PFSK-1 (cell line): ENCODE results near the gene CNGA4.

Experiments used
- FOXP2 ChIP-seq: optimal IDR thresholded peaks from 2 replicates; pipeline ENCODE3; 2011; ENCODE audit warnings: borderline replicate concordance, control low read depth, inconsistent platforms; ENCODE audit not compliant: insufficient read depth; ENCODE audit errors: extremely low read length, extremely low read depth
- POLR2AphosphoS5 ChIP-seq: IDR thresholded peaks from 2 replicates; pipeline ENCODE4 v1.6.1; 2012; ENCODE audit warnings: low read depth, mild to moderate bottlenecking, control low read depth, low read length, moderate library complexity
- SIN3A ChIP-seq: IDR thresholded peaks from 2 replicates; pipeline ENCODE4 v1.6.1; 2012; ENCODE audit warnings: mild to moderate bottlenecking, low read length, moderate library complexity, borderline replicate concordance; ENCODE audit not compliant: insufficient read depth
- TAF1 ChIP-seq: IDR thresholded peaks from 2 replicates; pipeline ENCODE4 v1.6.1; 2012; ENCODE audit warnings: low read length, control low read depth, borderline replicate concordance; ENCODE audit not compliant: insufficient read depth
- TF ChIP-seq, protein P1 (sequence below), 2 experiments: IDR thresholded peaks; 2 replicates each; pipeline versions ENCODE4 v1.6.1 to v1.8.0; 2011 to 2012; ENCODE audit warnings: low read depth in 2 of 2, low read length in 2 of 2, control low read depth in 1 of 2, inconsistent platforms in 1 of 2, mild to moderate bottlenecking in 1 of 2, moderate library complexity in 1 of 2; ENCODE audit not compliant: insufficient read depth in 1 of 2

DNA sequence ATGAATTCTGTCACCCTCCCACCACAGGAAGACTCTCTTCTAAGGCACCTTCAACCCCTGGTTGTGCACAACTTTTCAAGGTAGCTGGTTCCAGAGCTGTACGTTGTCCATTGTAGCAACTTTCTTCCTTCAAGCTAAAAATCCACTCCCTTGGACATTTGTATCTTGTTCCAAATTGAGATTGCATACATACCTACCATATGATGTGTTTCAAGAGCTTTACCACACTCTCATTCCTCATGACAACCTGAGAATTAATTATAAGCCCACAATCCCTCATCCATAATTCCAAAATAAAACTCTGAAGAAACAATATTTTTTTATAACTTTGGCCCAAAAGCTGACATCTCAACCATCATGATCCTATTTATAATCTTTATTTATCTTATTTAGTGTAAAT is 36.8 kb upstream of the CNGA4 start:
- TF ChIP-seq TAF1 (no peak), POLR2AphosphoS5 (no peak), SIN3A (no peak), FOXP2 (no peak)
- TF ChIP-seq, protein P1, sequence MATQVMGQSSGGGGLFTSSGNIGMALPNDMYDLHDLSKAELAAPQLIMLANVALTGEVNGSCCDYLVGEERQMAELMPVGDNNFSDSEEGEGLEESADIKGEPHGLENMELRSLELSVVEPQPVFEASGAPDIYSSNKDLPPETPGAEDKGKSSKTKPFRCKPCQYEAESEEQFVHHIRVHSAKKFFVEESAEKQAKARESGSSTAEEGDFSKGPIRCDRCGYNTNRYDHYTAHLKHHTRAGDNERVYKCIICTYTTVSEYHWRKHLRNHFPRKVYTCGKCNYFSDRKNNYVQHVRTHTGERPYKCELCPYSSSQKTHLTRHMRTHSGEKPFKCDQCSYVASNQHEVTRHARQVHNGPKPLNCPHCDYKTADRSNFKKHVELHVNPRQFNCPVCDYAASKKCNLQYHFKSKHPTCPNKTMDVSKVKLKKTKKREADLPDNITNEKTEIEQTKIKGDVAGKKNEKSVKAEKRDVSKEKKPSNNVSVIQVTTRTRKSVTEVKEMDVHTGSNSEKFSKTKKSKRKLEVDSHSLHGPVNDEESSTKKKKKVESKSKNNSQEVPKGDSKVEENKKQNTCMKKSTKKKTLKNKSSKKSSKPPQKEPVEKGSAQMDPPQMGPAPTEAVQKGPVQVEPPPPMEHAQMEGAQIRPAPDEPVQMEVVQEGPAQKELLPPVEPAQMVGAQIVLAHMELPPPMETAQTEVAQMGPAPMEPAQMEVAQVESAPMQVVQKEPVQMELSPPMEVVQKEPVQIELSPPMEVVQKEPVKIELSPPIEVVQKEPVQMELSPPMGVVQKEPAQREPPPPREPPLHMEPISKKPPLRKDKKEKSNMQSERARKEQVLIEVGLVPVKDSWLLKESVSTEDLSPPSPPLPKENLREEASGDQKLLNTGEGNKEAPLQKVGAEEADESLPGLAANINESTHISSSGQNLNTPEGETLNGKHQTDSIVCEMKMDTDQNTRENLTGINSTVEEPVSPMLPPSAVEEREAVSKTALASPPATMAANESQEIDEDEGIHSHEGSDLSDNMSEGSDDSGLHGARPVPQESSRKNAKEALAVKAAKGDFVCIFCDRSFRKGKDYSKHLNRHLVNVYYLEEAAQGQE (IDR thresholded peaks at IDR 0.05; ENCODE audit: insufficient read depth in 1 of 2, low read depth in 2 of 2, low read length in 2 of 2): no peak
